GM18873 (cell line): ENCODE measurements around the gene CHMP4A.

ENCODE experiments used
- ATAC-seq: cut with Tn5 transposase; IDR thresholded peaks from one replicate; pipeline ENCODE4 v1.9.1; 2021; ENCODE audit warnings: mild to moderate bottlenecking, moderate library complexity, moderate number of reproducible peaks; ENCODE audit not compliant: unreplicated experiment, low FRiP score

The CHMP4A gene

DNA sequence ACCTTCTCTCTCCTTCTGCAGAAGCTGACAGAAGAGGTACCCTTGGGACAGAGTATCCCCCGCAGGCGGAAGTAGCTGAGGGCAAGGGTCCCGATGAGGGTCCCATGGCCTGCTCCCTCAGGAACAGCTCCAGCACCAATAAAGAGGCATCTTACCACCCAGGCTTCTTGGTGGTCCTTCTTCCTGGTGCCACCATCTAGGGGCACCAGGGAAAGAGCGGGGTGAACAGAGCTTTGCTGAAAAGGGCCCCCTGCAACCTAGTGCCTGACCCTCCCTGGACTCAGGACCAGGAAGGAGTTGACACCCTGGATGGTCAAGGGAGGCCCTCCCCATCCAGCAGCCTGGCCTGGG is 52.8 kb downstream of the CHMP4A start:
- ATAC-seq, result peak; percentile 3

GRCh38 chr14:24159777-24160498 is 53.4 kb downstream of the CHMP4A start:
- ATAC-seq, result no peak
